B cell (primary cell): ENCODE results near the gene OR9A2. TPM values are rescaled to one million over a fixed set of nuclear protein-coding genes. Genes with fewer than 3 reads are reported as not detected.

ENCODE experiments used
- ATAC-seq: fragments of 200-7000 bp; cut with Tn5 transposase; one replicate; pipeline ENCODE4 v1.10.0; 2021; ENCODE audit warnings: low read depth, mild to moderate bottlenecking, moderate number of reproducible peaks, moderate library complexity
- CTCF ChIA-PET: fragments of 350-600 bp; sonication (Branson Sonifier 250); formaldehyde crosslinking; loops from one replicate; lab custom pipeline; 2021; ENCODE audit warnings: antibody characterized with exemption, inconsistent platforms; lab: Charles Lee
- POLR2A ChIA-PET: fragments of 350-600 bp; sonication (Branson Sonifier 250); formaldehyde crosslinking; loops from one replicate; lab custom pipeline; 2021; ENCODE audit warnings: antibody characterized with exemption; lab: Charles Lee
- DNase-seq: peaks from one replicate; pipeline ENCODE4 v3.0.0; 2013
- H2AFZ ChIP-seq: 2 replicates; pipeline ENCODE4 v1.6.1; 2012; ENCODE audit warnings: mild to moderate bottlenecking, low read depth, low read length; ENCODE audit not compliant: insufficient read depth, poor library complexity, severe bottlenecking
- H3K27ac ChIP-seq, 2 donors: 1 replicate in 1 of 2; 2 replicates in 1 of 2; pipeline ENCODE4 v1.5.1; 2012 to 2013; ENCODE audit warnings: low read length in 2 of 2, mild to moderate bottlenecking in 2 of 2, moderate library complexity in 1 of 2
- H3K27me3 ChIP-seq, 4 experiments: fragments of 200-600 bp in 1 of 4; sonication (generic) in 1 of 4; replicated peaks in 1 of 4; 1 replicate in 2 of 4; 2 replicates in 2 of 4; pipeline versions ENCODE4 v1.6.1 to v1.7.0; 2013 to 2016; ENCODE audit warnings: low read length in 3 of 4, mild to moderate bottlenecking in 2 of 4, mixed read lengths in 1 of 4, moderate library complexity in 1 of 4; ENCODE audit not compliant: insufficient read depth in 4 of 4, control insufficient read depth in 3 of 4; ENCODE audit errors: control extremely low read depth in 1 of 4
- H3K36me3 ChIP-seq, 2 experiments: replicated peaks in 1 of 2; 1 replicate in 1 of 2; 2 replicates in 1 of 2; pipeline versions ENCODE4 v1.6.1 to v1.7.1; 2013; ENCODE audit warnings: low read length in 1 of 2; ENCODE audit not compliant: insufficient read depth in 2 of 2, control insufficient read depth in 1 of 2; ENCODE audit errors: control extremely low read depth in 1 of 2, extremely low read depth in 1 of 2
- H3K4me1 ChIP-seq, 2 donors: fragments of 200-600 bp in 1 of 2; sonication (generic) in 1 of 2; 1 replicate in 1 of 2; 2 replicates in 1 of 2; pipeline versions ENCODE4 v1.5.1 to v1.6.1; 2013 to 2017; ENCODE audit warnings: low read length in 2 of 2; ENCODE audit not compliant: control insufficient read depth in 2 of 2, insufficient read depth in 2 of 2
- H3K4me2 ChIP-seq: replicated peaks from 2 replicates; pipeline ENCODE3; 2012; ENCODE audit warnings: mild to moderate bottlenecking, low read depth, low read length; ENCODE audit not compliant: poor library complexity, severe bottlenecking
- H3K4me3 ChIP-seq, 5 experiments: fragments of 200-600 bp in 1 of 5; sonication (generic) in 1 of 5; 1 replicate in 3 of 5; 2 replicates in 2 of 5; pipeline versions ENCODE4 v1.5.1 to v1.7.0; 2011 to 2016; ENCODE audit warnings: low read length in 4 of 5, mild to moderate bottlenecking in 4 of 5, low read depth in 2 of 5, control low read depth in 1 of 5, moderate library complexity in 1 of 5; ENCODE audit not compliant: insufficient read depth in 1 of 5; ENCODE audit errors: control extremely low read depth in 1 of 5, extremely low read depth in 1 of 5
- H3K79me2 ChIP-seq: fragments of 200-600 bp; sonication (generic); one replicate; pipeline ENCODE4 v1.6.0; 2016; ENCODE audit warnings: low read length; ENCODE audit not compliant: control insufficient read depth, insufficient read depth
- H3K9ac ChIP-seq: fragments of 200-600 bp; sonication (generic); 2 replicates; pipeline ENCODE4 v1.6.1; 2017; ENCODE audit warnings: mild to moderate bottlenecking, low read length, moderate library complexity
- H3K9me3 ChIP-seq, 3 donors: one replicate each; pipeline versions ENCODE4 v1.6.1 to v1.7.1; 2013; ENCODE audit warnings: low read length in 2 of 3; ENCODE audit not compliant: control insufficient read depth in 2 of 3, insufficient read depth in 1 of 3; ENCODE audit errors: control extremely low read depth in 1 of 3
- H4K20me1 ChIP-seq: 2 replicates; pipeline ENCODE4 v1.6.0; 2012; ENCODE audit warnings: mild to moderate bottlenecking, low read length; ENCODE audit not compliant: insufficient read depth, control insufficient read depth, poor library complexity, severe bottlenecking
- H3K27ac Mint-ChIP-seq: one replicate; pipeline ENCODE4 v1.8.0; 2021; ENCODE audit warnings: mixed read lengths
- H3K27me3 Mint-ChIP-seq: one replicate; pipeline ENCODE4 v1.8.0; 2021; ENCODE audit warnings: mixed read lengths
- H3K4me1 Mint-ChIP-seq: one replicate; pipeline ENCODE4 v1.8.0; 2021; ENCODE audit warnings: mixed read lengths
- H3K4me3 Mint-ChIP-seq: one replicate; pipeline ENCODE4 v1.8.0; 2021; ENCODE audit warnings: mixed read lengths
- H3K9me3 Mint-ChIP-seq: one replicate; pipeline ENCODE4 v1.8.0; 2022; ENCODE audit warnings: mixed read lengths; ENCODE audit not compliant: insufficient read depth
- EZH2 ChIP-seq: IDR thresholded peaks from 2 replicates; pipeline ENCODE4 v1.6.1; 2012; ENCODE audit warnings: borderline replicate concordance, low read depth, mild to moderate bottlenecking, moderate library complexity, low read length; ENCODE audit not compliant: insufficient read depth, poor library complexity, severe bottlenecking
- WGBS: methylation state at CpG from one replicate; pipeline ENCODE4 v1.1.5; 2013; ENCODE audit warnings: missing lambda C conversion rate; ENCODE audit not compliant: insufficient coverage; 5-methylcytosine and 5-hydroxymethylcytosine counted together
- intact Hi-C: fragments of 100-400 bp; cut with micrococcal nuclease; formaldehyde crosslinking; loops from one replicate; pipeline ENCODE4 v1.10.0; 2022
- polyA plus RNA-seq: library from polyadenylated mRNA; depleted of rRNA; stranded (reverse); fragments of >200 nt; gene quantifications from 2 replicates; pipeline ENCODE4 v1.2.3, GENCODE V29; 2012
- total RNA-seq, 2 donors: library from RNA; stranded (reverse); fragments of 120-200 nt in 1 of 2; gene quantifications; 1 replicate in 1 of 2; 2 replicates in 1 of 2; pipeline versions ENCODE4 v1.2.3 to v1.2.4, GENCODE V29; 2013 to 2022
- TF ChIP-seq, protein P1 (sequence below): fragments of 200-600 bp; IDR thresholded peaks from one replicate; pipeline ENCODE4 v1.8.0; 2022; ENCODE audit warnings: antibody characterized with exemption, mild to moderate bottlenecking

OR9A2 gene
- total and polyA plus RNA-seq, 2 donors (not counting 1 experiment from before 2014, with no cell fraction given), result not detected

DNA sequence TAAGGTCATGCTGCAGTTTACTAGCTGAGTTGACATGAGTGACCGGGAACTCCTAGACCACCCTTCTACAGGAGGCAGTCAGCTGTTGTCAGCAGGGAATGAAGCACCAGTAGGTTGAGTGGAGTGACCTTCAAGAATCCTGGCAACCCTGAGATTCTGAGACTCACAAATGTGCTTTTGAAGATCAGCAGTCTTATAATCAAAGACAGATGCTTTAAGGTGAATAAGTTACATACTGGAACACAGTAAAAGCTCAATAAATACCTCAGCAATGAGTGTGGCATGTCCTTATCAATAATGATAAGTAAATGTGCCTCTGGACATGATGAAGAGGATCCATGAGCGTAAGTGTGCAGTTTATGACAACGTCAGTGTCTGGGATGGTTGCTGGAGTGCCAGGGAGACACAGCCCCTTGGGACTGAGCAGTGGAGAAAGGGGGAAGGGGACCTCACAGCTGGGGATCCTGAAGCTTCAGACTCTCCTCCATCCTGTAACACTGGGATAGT, 13.3 kb upstream of the OR9A2 start:
- Histone ChIP-seq H3K4me3 (no peak overlapping the region), H3K79me2 (no peaks in the 10 kb centered on the region), H2AFZ (no peak overlapping the region), H3K27ac (no peak overlapping the region), H3K36me3 (no peaks in the 10 kb centered on the region), H3K9me3 (no peaks in the 10 kb centered on the region), H3K4me1 (no peaks in the 10 kb centered on the region), H3K4me2 (no peak overlapping the region), H3K9ac (no peak overlapping the region), H3K27me3 (no peaks in the 10 kb centered on the region), H4K20me1 (no peaks in the 10 kb centered on the region)
- H3K27ac Mint-ChIP-seq, result no peak overlapping the region
- ATAC-seq, result no peak
- TF ChIP-seq, protein P1, sequence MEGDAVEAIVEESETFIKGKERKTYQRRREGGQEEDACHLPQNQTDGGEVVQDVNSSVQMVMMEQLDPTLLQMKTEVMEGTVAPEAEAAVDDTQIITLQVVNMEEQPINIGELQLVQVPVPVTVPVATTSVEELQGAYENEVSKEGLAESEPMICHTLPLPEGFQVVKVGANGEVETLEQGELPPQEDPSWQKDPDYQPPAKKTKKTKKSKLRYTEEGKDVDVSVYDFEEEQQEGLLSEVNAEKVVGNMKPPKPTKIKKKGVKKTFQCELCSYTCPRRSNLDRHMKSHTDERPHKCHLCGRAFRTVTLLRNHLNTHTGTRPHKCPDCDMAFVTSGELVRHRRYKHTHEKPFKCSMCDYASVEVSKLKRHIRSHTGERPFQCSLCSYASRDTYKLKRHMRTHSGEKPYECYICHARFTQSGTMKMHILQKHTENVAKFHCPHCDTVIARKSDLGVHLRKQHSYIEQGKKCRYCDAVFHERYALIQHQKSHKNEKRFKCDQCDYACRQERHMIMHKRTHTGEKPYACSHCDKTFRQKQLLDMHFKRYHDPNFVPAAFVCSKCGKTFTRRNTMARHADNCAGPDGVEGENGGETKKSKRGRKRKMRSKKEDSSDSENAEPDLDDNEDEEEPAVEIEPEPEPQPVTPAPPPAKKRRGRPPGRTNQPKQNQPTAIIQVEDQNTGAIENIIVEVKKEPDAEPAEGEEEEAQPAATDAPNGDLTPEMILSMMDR, result no peak
- TF ChIP-seq EZH2, result no peak
- WGBS, result 100% methylated on average over 3 of the region's 3 CpGs
- no peaks in the 10 kb centered on the region for H3K9me3 Mint-ChIP-seq
- POLR2A ChIA-PET, result no interaction called here
- no peak overlapping the region for H3K4me3 Mint-ChIP-seq
- CTCF ChIA-PET, result interaction anchor here (1.6 kb wide), 1 partner anchor 175 kb away, joined by 6 read pairs; no protein-coding TSS in a partner anchor
- DNase-seq, result no peak
- intact Hi-C loops, result no loop called here
- no peaks in the 10 kb centered on the region for H3K27me3 Mint-ChIP-seq
- H3K4me1 Mint-ChIP-seq, result peaks cover 10% of the 10 kb centered on the region

DNA sequence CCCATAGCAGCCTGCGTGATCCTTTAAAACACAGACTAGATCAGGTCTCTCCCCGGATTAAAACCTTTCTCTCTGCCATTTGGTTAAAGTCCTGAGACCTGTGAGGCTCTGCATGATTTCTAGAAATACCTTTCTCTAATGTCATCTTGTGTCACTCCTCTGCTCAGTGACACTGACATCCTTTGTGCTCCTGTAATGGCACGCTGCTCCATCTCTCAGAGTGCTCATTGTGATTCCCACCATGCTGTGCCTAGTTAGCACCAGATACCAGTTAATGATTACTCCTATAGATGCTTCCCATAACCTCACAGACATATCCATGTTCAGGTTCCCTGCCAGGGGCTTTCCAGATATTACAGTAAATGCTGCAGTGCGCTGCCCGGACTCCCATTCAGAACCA, 11.7 kb upstream of the OR9A2 start:
- H3K4me2 ChIP-seq, result no peak overlapping the region
- H3K36me3 ChIP-seq, result no peaks in the 10 kb centered on the region
- no peak overlapping the region for H3K27ac ChIP-seq
- WGBS, result 85% methylated on average over 5 of the region's 5 CpGs
- no peaks in the 10 kb centered on the region for H3K4me1 ChIP-seq
- ChIA-PET CTCF (no interaction called here), POLR2A (no interaction called here)
- intact Hi-C loops, result no loop called here
- H3K79me2 ChIP-seq, result no peaks in the 10 kb centered on the region
- no peaks in the 10 kb centered on the region for H4K20me1 ChIP-seq
- H3K9me3 Mint-ChIP-seq, result peaks cover 6% of the 10 kb centered on the region
- H3K9ac ChIP-seq, result no peak overlapping the region
- TF ChIP-seq, protein P1, result no peak
- no peak for TF ChIP-seq EZH2
- no peak overlapping the region for H2AFZ ChIP-seq
- ATAC-seq, result no peak
- peaks cover 0 to 3% (median 0%) of the 10 kb centered on the region in 3 donors for H3K9me3 ChIP-seq
- no peak overlapping the region for H3K27ac Mint-ChIP-seq
- H3K4me1 Mint-ChIP-seq, result peaks cover 10% of the 10 kb centered on the region
- H3K27me3 ChIP-seq, result no peaks in the 10 kb centered on the region
- no peaks in the 10 kb centered on the region for H3K27me3 Mint-ChIP-seq
- no peak overlapping the region for H3K4me3 ChIP-seq
- DNase-seq, result no peak
- H3K4me3 Mint-ChIP-seq, result no peak overlapping the region
